HEK293 (cell line): ENCODE data around the gene MCM7.

ENCODE experiments used
- ATF2 ChIP-seq: fragments of 450-650 bp; formaldehyde crosslinking; IDR thresholded peaks from 2 replicates; pipeline ENCODE4 v1.5.1; 2016; ENCODE audit warnings: missing biosample characterization, missing genetic modification characterization, low read depth
- FEZF1 ChIP-seq: fragments of 450-650 bp; formaldehyde crosslinking; IDR thresholded peaks from 2 replicates; pipeline ENCODE4 v1.5.1; 2016; ENCODE audit warnings: missing biosample characterization, missing genetic modification characterization
- GLI4 ChIP-seq: fragments of 450-650 bp; formaldehyde crosslinking; IDR thresholded peaks from 2 replicates; pipeline ENCODE4 v1.5.1; 2016; ENCODE audit warnings: missing biosample characterization, missing genetic modification characterization
- GLIS1 ChIP-seq: fragments of 450-650 bp; formaldehyde crosslinking; IDR thresholded peaks from 2 replicates; pipeline ENCODE4 v1.5.1; 2016; ENCODE audit warnings: missing biosample characterization, missing genetic modification characterization
- HOXD13 ChIP-seq: sonication (generic); formaldehyde crosslinking; IDR thresholded peaks from 2 replicates; pipeline ENCODE4 v1.8.0; 2022; ENCODE audit warnings: missing genetic modification reagents, borderline replicate concordance
- KLF10 ChIP-seq: fragments of 450-650 bp; IDR thresholded peaks from 2 replicates; pipeline ENCODE4 v1.5.1; 2018; ENCODE audit warnings: missing biosample characterization, mild to moderate bottlenecking, missing genetic modification characterization
- MEIS1 ChIP-seq: sonication (generic); formaldehyde crosslinking; IDR thresholded peaks from 2 replicates; pipeline ENCODE4 v1.8.1; 2022; ENCODE audit warnings: missing genetic modification reagents, mild to moderate bottlenecking, borderline replicate concordance
- OSR2 ChIP-seq: fragments of 450-650 bp; formaldehyde crosslinking; IDR thresholded peaks from 2 replicates; pipeline ENCODE4 v1.5.1; 2016; ENCODE audit warnings: missing biosample characterization, missing genetic modification characterization
- PATZ1 ChIP-seq: fragments of 450-650 bp; formaldehyde crosslinking; IDR thresholded peaks from 2 replicates; pipeline ENCODE4 v1.5.1; 2016; ENCODE audit warnings: missing biosample characterization, missing genetic modification characterization
- RBAK ChIP-seq: fragments of 450-650 bp; formaldehyde crosslinking; IDR thresholded peaks from 2 replicates; pipeline ENCODE4 v1.5.1; 2016; ENCODE audit warnings: missing biosample characterization, missing genetic modification characterization
- YY2 ChIP-seq: fragments of 450-650 bp; formaldehyde crosslinking; IDR thresholded peaks from 2 replicates; pipeline ENCODE4 v1.5.1; 2016; ENCODE audit warnings: missing biosample characterization, missing genetic modification characterization
- ZBTB20 ChIP-seq: fragments of 450-650 bp; formaldehyde crosslinking; IDR thresholded peaks from 2 replicates; pipeline ENCODE4 v1.5.1; 2016; ENCODE audit warnings: missing biosample characterization, missing genetic modification characterization
- ZFHX2 ChIP-seq: fragments of 450-650 bp; formaldehyde crosslinking; conservative IDR thresholded peaks from 2 replicates; pipeline ENCODE4 v1.5.1; 2016; ENCODE audit warnings: missing biosample characterization, missing genetic modification characterization
- ZNF211 ChIP-seq: fragments of 450-650 bp; formaldehyde crosslinking; IDR thresholded peaks from 2 replicates; pipeline ENCODE4 v1.5.1; 2016; ENCODE audit warnings: low read depth, missing biosample characterization, missing genetic modification characterization
- ZNF248 ChIP-seq: fragments of 450-650 bp; formaldehyde crosslinking; IDR thresholded peaks from 2 replicates; pipeline ENCODE4 v1.5.1; 2017; ENCODE audit warnings: missing biosample characterization, missing genetic modification characterization
- ZNF266 ChIP-seq: fragments of 450-650 bp; formaldehyde crosslinking; IDR thresholded peaks from 2 replicates; pipeline ENCODE4 v1.5.1; 2016; ENCODE audit warnings: missing biosample characterization, missing genetic modification characterization, low read depth
- ZNF416 ChIP-seq: fragments of 450-650 bp; formaldehyde crosslinking; IDR thresholded peaks from 2 replicates; pipeline ENCODE4 v1.5.1; 2016; ENCODE audit warnings: missing biosample characterization, missing genetic modification characterization
- ZNF426 ChIP-seq: fragments of 450-650 bp; formaldehyde crosslinking; IDR thresholded peaks from 2 replicates; pipeline ENCODE4 v1.5.1; 2017; ENCODE audit warnings: missing biosample characterization, missing genetic modification characterization, mild to moderate bottlenecking, inconsistent platforms, moderate library complexity
- ZNF501 ChIP-seq: fragments of 450-650 bp; formaldehyde crosslinking; IDR thresholded peaks from 2 replicates; pipeline ENCODE4 v1.5.1; 2016; ENCODE audit warnings: missing biosample characterization, missing genetic modification characterization
- ZNF529 ChIP-seq: fragments of 450-650 bp; formaldehyde crosslinking; IDR thresholded peaks from 2 replicates; pipeline ENCODE4 v1.5.1; 2017; ENCODE audit warnings: missing genetic modification characterization, missing biosample characterization; ENCODE audit not compliant: insufficient replicate concordance
- ZNF558 ChIP-seq: fragments of 450-650 bp; formaldehyde crosslinking; IDR thresholded peaks from 2 replicates; pipeline ENCODE4 v1.5.1; 2016; ENCODE audit warnings: missing biosample characterization, missing genetic modification characterization
- ZNF596 ChIP-seq: fragments of 450-650 bp; IDR thresholded peaks from 2 replicates; pipeline ENCODE4 v1.5.0; 2018; ENCODE audit warnings: missing biosample characterization, mild to moderate bottlenecking, missing genetic modification characterization, moderate library complexity
- ZNF626 ChIP-seq: fragments of 450-650 bp; sonication (Bioruptor Pico); formaldehyde crosslinking; IDR thresholded peaks from 2 replicates; pipeline ENCODE4 v1.5.1; 2018; ENCODE audit warnings: missing biosample characterization, missing genetic modification characterization, inconsistent platforms
- ZNF692 ChIP-seq: fragments of 450-650 bp; formaldehyde crosslinking; IDR thresholded peaks from 2 replicates; pipeline ENCODE4 v1.5.1; 2016; ENCODE audit warnings: missing biosample characterization, missing genetic modification characterization
- ZNF776 ChIP-seq: fragments of 450-650 bp; formaldehyde crosslinking; IDR thresholded peaks from 2 replicates; pipeline ENCODE4 v1.5.0; 2017; ENCODE audit warnings: missing biosample characterization, missing genetic modification characterization, borderline replicate concordance
- ZNF792 ChIP-seq: fragments of 450-650 bp; formaldehyde crosslinking; IDR thresholded peaks from 2 replicates; pipeline ENCODE4 v1.5.1; 2016; ENCODE audit warnings: missing biosample characterization, missing genetic modification characterization
- ZNF843 ChIP-seq: fragments of 450-650 bp; formaldehyde crosslinking; IDR thresholded peaks from 2 replicates; pipeline ENCODE4 v1.5.1; 2016; ENCODE audit warnings: missing biosample characterization, missing genetic modification characterization
- TF ChIP-seq, protein P1 (sequence below): fragments of 450-650 bp; formaldehyde crosslinking; IDR thresholded peaks from 2 replicates; pipeline ENCODE4 v1.5.0; 2017; ENCODE audit warnings: missing biosample characterization, missing genetic modification characterization, borderline replicate concordance
- TF ChIP-seq, protein P2 (sequence below): fragments of 450-650 bp; formaldehyde crosslinking; conservative IDR thresholded peaks from 2 replicates; pipeline ENCODE4 v1.5.1; 2016; ENCODE audit warnings: low read depth, missing biosample characterization, missing genetic modification characterization

Gene MCM7

DNA sequence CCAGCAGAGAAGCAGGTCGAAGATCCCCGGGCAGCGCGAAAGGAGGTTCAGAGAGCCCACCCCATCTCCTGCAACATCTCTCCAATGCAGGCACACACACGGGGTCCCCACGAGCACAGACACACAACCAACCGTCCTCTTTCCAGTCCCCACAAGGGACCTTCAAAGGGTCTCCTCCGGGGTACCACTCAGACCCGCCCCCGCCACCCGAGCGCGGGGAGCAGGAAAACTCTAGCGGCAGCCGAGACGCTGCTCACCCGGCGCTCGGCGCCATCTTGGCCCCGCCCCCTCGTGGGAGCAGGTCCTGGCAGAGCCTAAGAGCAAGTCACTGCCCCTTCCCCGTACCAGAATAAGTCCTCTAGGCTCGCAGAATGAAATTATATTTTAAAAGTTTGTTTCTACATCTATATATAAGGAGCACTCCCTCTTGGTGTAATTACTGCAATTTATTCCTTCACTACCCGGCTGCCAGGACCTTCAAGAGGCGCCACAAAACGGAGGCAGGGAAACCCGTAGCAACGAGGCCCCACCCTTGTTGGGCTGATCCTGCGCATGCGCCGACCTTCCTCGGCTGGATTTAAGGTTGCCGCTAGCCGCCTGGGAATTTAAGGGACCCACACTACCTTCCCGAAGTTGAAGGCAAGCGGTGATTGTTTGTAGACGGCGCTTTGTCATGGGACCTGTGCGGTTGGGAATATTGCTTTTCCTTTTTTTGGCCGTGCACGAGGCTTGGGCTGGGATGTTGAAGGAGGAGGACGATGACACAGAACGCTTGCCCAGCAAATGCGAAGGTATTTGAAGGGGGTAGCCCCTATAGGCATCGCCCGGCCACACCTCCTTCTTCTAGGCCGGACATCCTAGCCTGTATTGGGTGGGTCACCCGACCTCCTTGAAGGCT, 18.1 kb upstream of the MCM7 start, which contains the start of the genes CNPY4 and TAF6 (continued):
- TF ChIP-seq, protein P1, sequence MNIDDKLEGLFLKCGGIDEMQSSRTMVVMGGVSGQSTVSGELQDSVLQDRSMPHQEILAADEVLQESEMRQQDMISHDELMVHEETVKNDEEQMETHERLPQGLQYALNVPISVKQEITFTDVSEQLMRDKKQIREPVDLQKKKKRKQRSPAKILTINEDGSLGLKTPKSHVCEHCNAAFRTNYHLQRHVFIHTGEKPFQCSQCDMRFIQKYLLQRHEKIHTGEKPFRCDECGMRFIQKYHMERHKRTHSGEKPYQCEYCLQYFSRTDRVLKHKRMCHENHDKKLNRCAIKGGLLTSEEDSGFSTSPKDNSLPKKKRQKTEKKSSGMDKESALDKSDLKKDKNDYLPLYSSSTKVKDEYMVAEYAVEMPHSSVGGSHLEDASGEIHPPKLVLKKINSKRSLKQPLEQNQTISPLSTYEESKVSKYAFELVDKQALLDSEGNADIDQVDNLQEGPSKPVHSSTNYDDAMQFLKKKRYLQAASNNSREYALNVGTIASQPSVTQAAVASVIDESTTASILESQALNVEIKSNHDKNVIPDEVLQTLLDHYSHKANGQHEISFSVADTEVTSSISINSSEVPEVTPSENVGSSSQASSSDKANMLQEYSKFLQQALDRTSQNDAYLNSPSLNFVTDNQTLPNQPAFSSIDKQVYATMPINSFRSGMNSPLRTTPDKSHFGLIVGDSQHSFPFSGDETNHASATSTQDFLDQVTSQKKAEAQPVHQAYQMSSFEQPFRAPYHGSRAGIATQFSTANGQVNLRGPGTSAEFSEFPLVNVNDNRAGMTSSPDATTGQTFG (tag by site-specific recombination): no peak
- TF ChIP-seq ZNF211 (tag by site-specific recombination) (no peak), OSR2 (tag by site-specific recombination) (0 out of 2 replicates have a peak, but pooled peaks have one; percentile 26), ZFHX2 (tag by site-specific recombination) (peak; percentile 83), ZNF558 (tag by site-specific recombination) (0 out of 2 replicates have a peak, but pooled peaks have one; percentile 36), GLIS1 (tag by site-specific recombination) (peak; percentile 33; the same call in 1 of the 2 replicates), ATF2 (no peak), ZNF426 (tag by site-specific recombination) (no peak), ZNF692 (tag by site-specific recombination) (peak; percentile 99), ZNF266 (tag by site-specific recombination) (no peak), ZNF843 (no peak), RBAK (tag by site-specific recombination) (no peak), ZNF776 (tag by site-specific recombination) (no peak), ZNF792 (tag by site-specific recombination) (no peak), ZNF626 (no peak), YY2 (tag by site-specific recombination) (peak; percentile 93), GLI4 (no peak), ZNF596 (no peak), MEIS1 (CRISPR knock-in tag) (no peak), PATZ1 (peak; percentile 15; the same call in 1 of the 2 replicates), ZNF529 (tag by site-specific recombination) (no peak), ZNF501 (tag by site-specific recombination) (peak; percentile 85), FEZF1 (tag by site-specific recombination) (0 out of 2 replicates have a peak, but pooled peaks have one; percentile 5), ZBTB20 (tag by site-specific recombination) (peak; percentile 82), ZNF248 (tag by site-specific recombination) (no peak), KLF10 (tag by site-specific recombination) (peak; percentile 87), HOXD13 (CRISPR knock-in tag) (no peak), ZNF416 (tag by site-specific recombination) (no peak)
- TF ChIP-seq, protein P2, sequence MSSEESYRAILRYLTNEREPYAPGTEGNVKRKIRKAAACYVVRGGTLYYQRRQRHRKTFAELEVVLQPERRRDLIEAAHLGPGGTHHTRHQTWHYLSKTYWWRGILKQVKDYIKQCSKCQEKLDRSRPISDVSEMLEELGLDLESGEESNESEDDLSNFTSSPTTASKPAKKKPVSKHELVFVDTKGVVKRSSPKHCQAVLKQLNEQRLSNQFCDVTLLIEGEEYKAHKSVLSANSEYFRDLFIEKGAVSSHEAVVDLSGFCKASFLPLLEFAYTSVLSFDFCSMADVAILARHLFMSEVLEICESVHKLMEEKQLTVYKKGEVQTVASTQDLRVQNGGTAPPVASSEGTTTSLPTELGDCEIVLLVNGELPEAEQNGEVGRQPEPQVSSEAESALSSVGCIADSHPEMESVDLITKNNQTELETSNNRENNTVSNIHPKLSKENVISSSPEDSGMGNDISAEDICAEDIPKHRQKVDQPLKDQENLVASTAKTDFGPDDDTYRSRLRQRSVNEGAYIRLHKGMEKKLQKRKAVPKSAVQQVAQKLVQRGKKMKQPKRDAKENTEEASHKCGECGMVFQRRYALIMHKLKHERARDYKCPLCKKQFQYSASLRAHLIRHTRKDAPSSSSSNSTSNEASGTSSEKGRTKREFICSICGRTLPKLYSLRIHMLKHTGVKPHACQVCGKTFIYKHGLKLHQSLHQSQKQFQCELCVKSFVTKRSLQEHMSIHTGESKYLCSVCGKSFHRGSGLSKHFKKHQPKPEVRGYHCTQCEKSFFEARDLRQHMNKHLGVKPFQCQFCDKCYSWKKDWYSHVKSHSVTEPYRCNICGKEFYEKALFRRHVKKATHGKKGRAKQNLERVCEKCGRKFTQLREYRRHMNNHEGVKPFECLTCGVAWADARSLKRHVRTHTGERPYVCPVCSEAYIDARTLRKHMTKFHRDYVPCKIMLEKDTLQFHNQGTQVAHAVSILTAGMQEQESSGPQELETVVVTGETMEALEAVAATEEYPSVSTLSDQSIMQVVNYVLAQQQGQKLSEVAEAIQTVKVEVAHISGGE (tag by site-specific recombination): peak; percentile 45
